ENCODE results near the gene STK17B. TPM values are rescaled to one million over a fixed set of nuclear protein-coding genes. Genes with fewer than 3 reads are reported as not detected.

The STK17B gene
- 287 and 297 TPM in 2 replicates for total RNA-seq (2013; cell fraction: nucleolus; rRNA removed)
- total RNA-seq (2014; rRNA removed) (79.5 and 93.8 TPM in 2 replicates), total RNA-seq (2014; rRNA removed; fragmentation: Illumina TruSeq; extraction: Trizol) (108 and 112 TPM in 2 replicates), total RNA-seq (2021) (73.3 and 74.2 TPM in 2 replicates), polyA plus RNA-seq (2011; rRNA removed) (78.5 and 140 TPM in 2 replicates), polyA plus RNA-seq (2014; fragmentation: Illumina TruSeq; extraction: Trizol) (55.3 and 75.5 TPM in 2 replicates), polyA plus RNA-seq (2014; fragmentation: Nextera tagmentation; extraction: Ambion mirVana) (10 to 100 TPM; 21.2 to 28.2 TPM), polyA plus RNA-seq (2014; rRNA removed) (27.6 and 35.5 TPM in 2 replicates), polyA plus RNA-seq (2016; fragmentation: Nextera tagmentation; extraction: Ambion mirVana) (10 to 100 TPM; 46.2 to 52.1 TPM), polyA minus RNA-seq (2011; rRNA and poly(A)+ RNA removed) (64.3 and 113 TPM in 2 replicates), Bru-seq, nascent RNA (percentile 99 among the genes with signal in this experiment), BruChase-seq, experiment 1, labeled RNA remaining after a 6-hour chase (percentile 97 among the genes with signal in this experiment), BruChase-seq, experiment 2, labeled RNA remaining after a 2-hour chase (percentile 99 among the genes with signal in this experiment)
- polyA plus RNA-seq (2011; ENCODE audit: low read depth) = 16.7 TPM
- polyA plus RNA-seq (2011; cell fraction: cytosol; rRNA removed) = 21.6 and 28.7 TPM in 2 replicates
- 22.5 and 24.8 TPM in 2 replicates for polyA plus RNA-seq (2011; cell fraction: nucleus; rRNA removed)
- polyA plus RNA-seq (2012) = 34.8 and 37.2 TPM in 2 replicates
- polyA minus RNA-seq (2011; cell fraction: cytosol; rRNA and poly(A)+ RNA removed) = 42.9 and 44.6 TPM in 2 replicates
- 38.0 and 57.0 TPM in 2 replicates for polyA minus RNA-seq (2011; cell fraction: nucleus; rRNA and poly(A)+ RNA removed)
- long read RNA-seq, experiment 1, full-length matches to known transcripts = 12 of 89 reads
- long read RNA-seq, experiment 1, partial matches to known transcripts = 1 of 89 reads
- long read RNA-seq, experiment 1, other reads (novel, unspliced or antisense) = 76 of 89 reads
- long read RNA-seq, experiment 2, full-length matches to known transcripts = 34 of 62 reads
- long read RNA-seq, experiment 2, partial matches to known transcripts = 4 of 62 reads
- long read RNA-seq, experiment 2, other reads (novel, unspliced or antisense) = 24 of 62 reads

- H3K4me2 ChIP-seq (ENCODE audit: control insufficient read depth, insufficient read depth) = peak within 1 kb of the TSS; percentile 58
- peak; percentile 82 for DNase-seq (ENCODE audit: low read depth, low spot score)
- ATAC-seq = peak; percentile 64
- peak within 1 kb of the TSS; percentile 98 for H3K4me3 ChIP-seq
- FAIRE-seq = peak; percentile 54
- peak within 1 kb of the TSS; percentile 90 for H3K9ac ChIP-seq (ENCODE audit: control insufficient read depth, insufficient read depth, low read length)
- no TSS peak for BruUV-seq (replicated peaks)
- intact Hi-C loops (cut with micrococcal nuclease; ENCODE audit: unreplicated experiment) (loop anchor here (2.0 to 10.0 kb wide), 2 partner anchors 103 to 1133 kb away; no protein-coding TSS in a partner anchor), in situ Hi-C loops (cut with MboI) (loop anchor here (25.0 kb wide), 1 partner anchor 91 kb away; no protein-coding TSS in a partner anchor)
- RAD21 ChIA-PET (ENCODE audit: unreplicated experiment) = interaction anchor here (0.7 to 4.0 kb wide), 15 partner anchors 9 to 1141 kb away, joined by 3 to 39 read pairs (median 5); no protein-coding TSS in a partner anchor
- no peaks in the 10 kb centered on the region for H3K27me3 ChIP-seq (replicated peaks in 1 of 2; ENCODE audit: control insufficient read depth in 2 of 2, insufficient read depth in 2 of 2, low read length in 1 of 2)
- no peaks in the 10 kb centered on the region; a peak in 1 of 4 replicates for H3K36me3 ChIP-seq (ENCODE audit: control insufficient read depth in 2 of 2, insufficient read depth in 2 of 2, low read length in 1 of 2)
- H2AFZ ChIP-seq (ENCODE audit: control insufficient read depth, low read depth, low read length) = peak within 1 kb of the TSS; percentile 2
- H3K9me3 ChIP-seq (replicated peaks; ENCODE audit: control insufficient read depth, insufficient read depth, low read length) = no peaks in the 10 kb centered on the region
- CTCF ChIA-PET = interaction anchor here (0.9 to 3.4 kb wide), 4 partner anchors 11 to 104 kb away, joined by 3 to 13 read pairs (median 4); no protein-coding TSS in a partner anchor
- H4K20me1 ChIP-seq (ENCODE audit: control insufficient read depth, insufficient read depth) = peaks cover 2% of the 10 kb centered on the region; the same call in 1 of the 2 replicates
- SMC1A ChIA-PET (ENCODE audit: uncharacterized antibody, unreplicated experiment) = interaction anchor here (1.0 to 4.4 kb wide), 17 partner anchors 7 to 104 kb away, joined by 3 to 34 read pairs (median 8); no protein-coding TSS in a partner anchor
- POLR2A ChIA-PET = interaction anchor here (0.6 to 2.7 kb wide), 15 partner anchors 7 to 104 kb away, joined by 3 to 18 read pairs (median 5); no protein-coding TSS in a partner anchor
- H3K79me2 ChIP-seq (ENCODE audit: control insufficient read depth, insufficient read depth, low read length) = peaks cover 50% of the 10 kb centered on the region
- WGBS (ENCODE audit: insufficient coverage, insufficient replicate concordance, low lambda C conversion rate, missing lambda C conversion rate) = under 1% methylated on average over 42 of the region's 72 CpGs
- peaks cover 15% of the 10 kb centered on the region for H3K4me1 ChIP-seq (ENCODE audit: control insufficient read depth, insufficient read depth, low read length)
- H3K27ac ChIP-seq (ENCODE audit: control insufficient read depth, insufficient read depth) = peak within 1 kb of the TSS; percentile 87
- TF ChIP-seq IKZF2 (IDR thresholded peaks at IDR 0.05) (peak; percentile 41 to 44; a peak in 3 of 4 replicates), MYC (IDR thresholded peaks at IDR 0.05; ENCODE audit: insufficient read depth, insufficient read length, insufficient replicate concordance, low read length, severe bottlenecking) (no peak), NFXL1 (IDR thresholded peaks at IDR 0.05; ENCODE audit: borderline replicate concordance) (no peak), FOXM1 (IDR thresholded peaks at IDR 0.05; ENCODE audit: low read depth, low read length) (no peak), ZNF24 (IDR thresholded peaks at IDR 0.05) (no peak), RAD21 (IDR thresholded peaks at IDR 0.05; ENCODE audit: insufficient read depth, low read depth, low read length) (peak; percentile 16; the same call in 1 of the 2 replicates), SREBF1 (IDR thresholded peaks at IDR 0.05; ENCODE audit: low read length) (no peak; the same call in 1 of the 2 replicates), SREBF2 (IDR thresholded peaks at IDR 0.05; ENCODE audit: low read length) (no peak), MTA2 (IDR thresholded peaks at IDR 0.05; ENCODE audit: low read depth) (no peak), ZSCAN29 (IDR thresholded peaks at IDR 0.05) (no peak), ZBED1 (IDR thresholded peaks at IDR 0.05; ENCODE audit: borderline replicate concordance) (peak; percentile 71), TBL1XR1 (IDR thresholded peaks at IDR 0.05; ENCODE audit: low read depth, low read length) (no peak), ZBTB33 (IDR thresholded peaks at IDR 0.05) (no peak)
- TF ChIP-seq, protein P1, sequence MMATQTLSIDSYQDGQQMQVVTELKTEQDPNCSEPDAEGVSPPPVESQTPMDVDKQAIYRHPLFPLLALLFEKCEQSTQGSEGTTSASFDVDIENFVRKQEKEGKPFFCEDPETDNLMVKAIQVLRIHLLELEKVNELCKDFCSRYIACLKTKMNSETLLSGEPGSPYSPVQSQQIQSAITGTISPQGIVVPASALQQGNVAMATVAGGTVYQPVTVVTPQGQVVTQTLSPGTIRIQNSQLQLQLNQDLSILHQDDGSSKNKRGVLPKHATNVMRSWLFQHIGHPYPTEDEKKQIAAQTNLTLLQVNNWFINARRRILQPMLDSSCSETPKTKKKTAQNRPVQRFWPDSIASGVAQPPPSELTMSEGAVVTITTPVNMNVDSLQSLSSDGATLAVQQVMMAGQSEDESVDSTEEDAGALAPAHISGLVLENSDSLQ (IDR thresholded peaks at IDR 0.05) = no peak
- TF ChIP-seq, protein P2, sequence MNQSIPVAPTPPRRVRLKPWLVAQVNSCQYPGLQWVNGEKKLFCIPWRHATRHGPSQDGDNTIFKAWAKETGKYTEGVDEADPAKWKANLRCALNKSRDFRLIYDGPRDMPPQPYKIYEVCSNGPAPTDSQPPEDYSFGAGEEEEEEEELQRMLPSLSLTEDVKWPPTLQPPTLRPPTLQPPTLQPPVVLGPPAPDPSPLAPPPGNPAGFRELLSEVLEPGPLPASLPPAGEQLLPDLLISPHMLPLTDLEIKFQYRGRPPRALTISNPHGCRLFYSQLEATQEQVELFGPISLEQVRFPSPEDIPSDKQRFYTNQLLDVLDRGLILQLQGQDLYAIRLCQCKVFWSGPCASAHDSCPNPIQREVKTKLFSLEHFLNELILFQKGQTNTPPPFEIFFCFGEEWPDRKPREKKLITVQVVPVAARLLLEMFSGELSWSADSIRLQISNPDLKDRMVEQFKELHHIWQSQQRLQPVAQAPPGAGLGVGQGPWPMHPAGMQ (IDR thresholded peaks at IDR 0.05; ENCODE audit: borderline replicate concordance) = no peak
These were observed at the start of gene STK17B for GRCh38 chr2:196171248-196171871. Gene STK17B (minus strand): TSS chr2:196171578. CDS start chr2:196163383, 8,195 bp downstream.

Measured in GM12878 (cell line).